Mammary epithelial cell (primary cell): Measurements from ENCODE around the gene INSRR.

Source experiments
- EZH2 ChIP-seq: IDR thresholded peaks from 2 replicates; pipeline ENCODE4 v1.6.1; 2012; ENCODE audit warnings: low read length, inconsistent platforms, borderline replicate concordance
- TF ChIP-seq, protein P1 (sequence below), 2 donors: IDR thresholded peaks in 1 of 2; conservative IDR thresholded peaks in 1 of 2; 2 replicates each; pipeline ENCODE4 v1.5.1; 2011 to 2012; ENCODE audit warnings: inconsistent platforms in 2 of 2, low read length in 2 of 2, mild to moderate bottlenecking in 2 of 2, control low read depth in 1 of 2, low read depth in 1 of 2; ENCODE audit not compliant: insufficient read depth in 1 of 2; ENCODE audit errors: extremely low read depth in 1 of 2

DNA sequence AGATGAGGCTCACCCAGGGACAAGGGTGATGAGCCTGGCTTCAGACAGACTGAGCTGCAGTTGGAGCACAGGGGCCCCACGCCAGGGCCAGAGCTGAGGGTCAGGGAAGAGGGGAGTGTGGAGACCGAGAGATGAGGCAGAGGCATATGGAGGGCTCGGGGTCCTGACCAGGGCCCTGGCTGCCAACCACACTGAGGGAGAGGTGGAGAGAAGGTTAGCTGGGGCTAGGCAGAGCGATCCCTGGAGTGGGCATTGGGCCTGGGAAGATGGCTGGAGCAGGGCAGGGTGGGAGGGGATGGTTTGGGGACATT, 42.6 kb upstream of the INSRR start:
- TF ChIP-seq, protein P1, sequence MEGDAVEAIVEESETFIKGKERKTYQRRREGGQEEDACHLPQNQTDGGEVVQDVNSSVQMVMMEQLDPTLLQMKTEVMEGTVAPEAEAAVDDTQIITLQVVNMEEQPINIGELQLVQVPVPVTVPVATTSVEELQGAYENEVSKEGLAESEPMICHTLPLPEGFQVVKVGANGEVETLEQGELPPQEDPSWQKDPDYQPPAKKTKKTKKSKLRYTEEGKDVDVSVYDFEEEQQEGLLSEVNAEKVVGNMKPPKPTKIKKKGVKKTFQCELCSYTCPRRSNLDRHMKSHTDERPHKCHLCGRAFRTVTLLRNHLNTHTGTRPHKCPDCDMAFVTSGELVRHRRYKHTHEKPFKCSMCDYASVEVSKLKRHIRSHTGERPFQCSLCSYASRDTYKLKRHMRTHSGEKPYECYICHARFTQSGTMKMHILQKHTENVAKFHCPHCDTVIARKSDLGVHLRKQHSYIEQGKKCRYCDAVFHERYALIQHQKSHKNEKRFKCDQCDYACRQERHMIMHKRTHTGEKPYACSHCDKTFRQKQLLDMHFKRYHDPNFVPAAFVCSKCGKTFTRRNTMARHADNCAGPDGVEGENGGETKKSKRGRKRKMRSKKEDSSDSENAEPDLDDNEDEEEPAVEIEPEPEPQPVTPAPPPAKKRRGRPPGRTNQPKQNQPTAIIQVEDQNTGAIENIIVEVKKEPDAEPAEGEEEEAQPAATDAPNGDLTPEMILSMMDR (conservative IDR thresholded peaks at IDR 0.05 in 1 of 2, IDR thresholded peaks at IDR 0.05 in 1 of 2; ENCODE audit: extremely low read depth in 1 of 2, insufficient read depth in 1 of 2, low read depth in 1 of 2, low read length in 2 of 2), result no peak
- TF ChIP-seq EZH2, result no peak
